ENCODE data around the gene JARID2. TPM values are rescaled to one million over a fixed set of nuclear protein-coding genes. Genes with fewer than 3 reads are reported as not detected.

Gene JARID2
- total and polyA plus RNA-seq, 7 donors = 1.8 to 7.8 (median 6.1) TPM

- Histone ChIP-seq H3K27ac (no peak overlapping the region), H3K4me1 (peaks cover 0 to 7% (median 3%) of the 10 kb centered on the region in 4 donors), H3K36me3 (no peaks in the 10 kb centered on the region), H3K9me3 (peaks cover 0 to 16% (median 7%) of the 10 kb centered on the region in 4 donors), H3K4me3 (no peak overlapping the region), H3K27me3 (no peaks in the 10 kb centered on the region)
- 86 to 93% methylated on average over 6 of the region's 6 CpGs for WGBS, 2 donors
- DNase-seq = no peak
- TF ChIP-seq POLR2AphosphoS5 (IDR thresholded peaks at IDR 0.05) (no peak), EP300 (IDR thresholded peaks at IDR 0.05) (no peak), CTCF (IDR thresholded peaks at IDR 0.05) (no peak), POLR2A (IDR thresholded peaks at IDR 0.05) (no peak)
- intact Hi-C loops (cut with DNase I) = no loop called here
Observed at GRCh38 chr6:15416932-15417509, 171.2 kb downstream of the JARID2 start.

- no peak for TF ChIP-seq CTCF (IDR thresholded peaks at IDR 0.05)
- TF ChIP-seq EP300 (IDR thresholded peaks at IDR 0.05) = no peak
- TF ChIP-seq POLR2AphosphoS5 (IDR thresholded peaks at IDR 0.05) = no peak
- TF ChIP-seq POLR2A (IDR thresholded peaks at IDR 0.05) = no peak
- Histone ChIP-seq H3K27me3 (no peaks in the 10 kb centered on the region), H3K27ac (no peak overlapping the region), H3K4me3 (no peak overlapping the region), H3K36me3 (no peaks in the 10 kb centered on the region), H3K9me3 (peaks cover 0 to 16% (median 7%) of the 10 kb centered on the region in 4 donors), H3K4me1 (peaks cover 0 to 7% (median 3%) of the 10 kb centered on the region in 4 donors)
- intact Hi-C loops (cut with DNase I) = no loop called here
- no peak for DNase-seq
- WGBS, 2 donors = 72 to 91% methylated on average over 5 of the region's 5 CpGs
Observed at GRCh38 chr6:15417811-15418210, 171.9 kb downstream of the JARID2 start.

- no peaks in the 10 kb centered on the region for H3K27me3 ChIP-seq
- no peaks in the 10 kb centered on the region for H3K36me3 ChIP-seq
- no peak overlapping the region for H3K4me3 ChIP-seq
- H3K4me1 ChIP-seq = no peaks in the 10 kb centered on the region
- no peak for DNase-seq
- TF ChIP-seq POLR2A (IDR thresholded peaks at IDR 0.05) = no peak
- no peak for TF ChIP-seq CTCF (IDR thresholded peaks at IDR 0.05)
- TF ChIP-seq POLR2AphosphoS5 (IDR thresholded peaks at IDR 0.05) = no peak
- TF ChIP-seq EP300 (IDR thresholded peaks at IDR 0.05) = no peak
- 97 to 99% methylated on average over 2 of the region's 2 CpGs for WGBS, 2 donors
- no peak overlapping the region for H3K27ac ChIP-seq
- H3K9me3 ChIP-seq = peaks cover 0 to 16% (median 7%) of the 10 kb centered on the region in 4 donors
- intact Hi-C loops (cut with DNase I) = no loop called here
Observed at GRCh38 chr6:15419493-15419892, 173.6 kb downstream of the JARID2 start.

DNA sequence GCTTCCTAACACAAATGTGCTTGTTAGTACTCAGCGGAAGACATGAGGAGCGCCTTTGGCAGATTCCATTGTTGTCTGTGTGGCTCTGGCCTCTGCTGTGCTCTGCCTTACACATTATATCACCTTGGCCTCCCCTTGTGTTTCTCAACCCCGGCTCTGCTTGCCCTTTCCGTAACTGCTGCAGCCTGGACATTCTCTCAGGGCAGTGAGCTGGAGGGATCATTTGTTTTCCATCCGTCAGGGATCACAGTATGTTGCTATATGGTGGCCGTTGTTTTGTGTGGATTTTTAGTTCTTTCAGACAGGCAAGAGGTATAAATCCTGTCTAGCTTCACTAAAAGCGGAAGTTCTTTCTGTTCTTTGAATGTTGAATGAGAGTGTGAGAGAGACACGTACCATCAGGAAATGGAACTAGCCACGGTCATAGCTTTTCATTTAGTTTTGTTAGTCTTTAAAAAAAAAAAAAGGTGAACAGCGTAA, 175.1 kb downstream of the JARID2 start:
- no peak overlapping the region for H3K27ac ChIP-seq

GRCh38 chr6:15421945-15422733, 176.3 kb downstream of the JARID2 start:
- WGBS, 2 donors = 67 to 68% methylated on average over 10 of the region's 10 CpGs
- peaks cover 0 to 9% (median 8%) of the 10 kb centered on the region in 4 donors for H3K4me1 ChIP-seq
- peaks cover 0 to 16% (median 7%) of the 10 kb centered on the region in 4 donors for H3K9me3 ChIP-seq
- DNase-seq = no peak
- H3K27me3 ChIP-seq = no peaks in the 10 kb centered on the region
- no peaks in the 10 kb centered on the region for H3K36me3 ChIP-seq
- intact Hi-C loops (cut with DNase I) = no loop called here
- no peak for TF ChIP-seq POLR2AphosphoS5 (IDR thresholded peaks at IDR 0.05)
- no peak for TF ChIP-seq EP300 (IDR thresholded peaks at IDR 0.05)
- TF ChIP-seq CTCF (IDR thresholded peaks at IDR 0.05) = no peak
- TF ChIP-seq POLR2A (IDR thresholded peaks at IDR 0.05) = no peak
- no peak overlapping the region for H3K4me3 ChIP-seq
- no peak overlapping the region for H3K27ac ChIP-seq

More for the DNA sequence above, 175.1 kb downstream of the JARID2 start:
- H3K36me3 ChIP-seq = no peaks in the 10 kb centered on the region
- no peaks in the 10 kb centered on the region for H3K27me3 ChIP-seq
- no peaks in the 10 kb centered on the region for H3K4me1 ChIP-seq
- WGBS, 2 donors = 62 to 88% methylated on average over 10 of the region's 10 CpGs
- H3K4me3 ChIP-seq = no peak overlapping the region
- H3K9me3 ChIP-seq = peaks cover 0 to 16% (median 7%) of the 10 kb centered on the region in 4 donors
- no peak for DNase-seq
- intact Hi-C loops (cut with DNase I) = no loop called here
- TF ChIP-seq EP300 (IDR thresholded peaks at IDR 0.05) (no peak), POLR2A (IDR thresholded peaks at IDR 0.05) (no peak)

All from sigmoid colon (tissue), 7 donors.